A673 (cell line): ENCODE measurements around the gene GSTM3.
A peak's percentile ranks its signal among the peaks of the same experiment; 100 is the strongest.

Source experiments
- CTCF ChIP-seq: fragments of 300-800, 200-600 bp; sonication (generic); conservative IDR thresholded peaks from 2 replicates; pipeline ENCODE4 v1.5.1; 2017; ENCODE audit warnings: low read depth, mild to moderate bottlenecking, antibody characterized with exemption, low read length, moderate library complexity, mixed read lengths
- EZH2 ChIP-seq: fragments of 200-600 bp; sonication (generic); IDR thresholded peaks from 2 replicates; pipeline ENCODE4 v1.6.1; 2017; ENCODE audit warnings: borderline replicate concordance, low read depth, mild to moderate bottlenecking, mixed read lengths, antibody characterized with exemption, low read length; ENCODE audit not compliant: poor library complexity, severe bottlenecking

GRCh38 chr1:109718495-109718894 is 22.3 kb downstream of the GSTM3 start:
- TF ChIP-seq EZH2 (no peak), CTCF (0 out of 2 replicates have a peak, but pooled peaks have one; percentile 21)
